ENCODE measurements around the gene ANO7.

ANO7 gene

GRCh38 chr2:241157841-241158545 lies 30.5 kb upstream of the ANO7 start:
- no peak for FAIRE-seq
- no peak for DNase-seq (ENCODE audit: insufficient read length, low spot score)
- TF ChIP-seq, protein P1, sequence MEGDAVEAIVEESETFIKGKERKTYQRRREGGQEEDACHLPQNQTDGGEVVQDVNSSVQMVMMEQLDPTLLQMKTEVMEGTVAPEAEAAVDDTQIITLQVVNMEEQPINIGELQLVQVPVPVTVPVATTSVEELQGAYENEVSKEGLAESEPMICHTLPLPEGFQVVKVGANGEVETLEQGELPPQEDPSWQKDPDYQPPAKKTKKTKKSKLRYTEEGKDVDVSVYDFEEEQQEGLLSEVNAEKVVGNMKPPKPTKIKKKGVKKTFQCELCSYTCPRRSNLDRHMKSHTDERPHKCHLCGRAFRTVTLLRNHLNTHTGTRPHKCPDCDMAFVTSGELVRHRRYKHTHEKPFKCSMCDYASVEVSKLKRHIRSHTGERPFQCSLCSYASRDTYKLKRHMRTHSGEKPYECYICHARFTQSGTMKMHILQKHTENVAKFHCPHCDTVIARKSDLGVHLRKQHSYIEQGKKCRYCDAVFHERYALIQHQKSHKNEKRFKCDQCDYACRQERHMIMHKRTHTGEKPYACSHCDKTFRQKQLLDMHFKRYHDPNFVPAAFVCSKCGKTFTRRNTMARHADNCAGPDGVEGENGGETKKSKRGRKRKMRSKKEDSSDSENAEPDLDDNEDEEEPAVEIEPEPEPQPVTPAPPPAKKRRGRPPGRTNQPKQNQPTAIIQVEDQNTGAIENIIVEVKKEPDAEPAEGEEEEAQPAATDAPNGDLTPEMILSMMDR (IDR thresholded peaks at IDR 0.05; ENCODE audit: insufficient read depth, missing control alignments): no peak

- TF ChIP-seq, protein P1 (IDR thresholded peaks at IDR 0.05; ENCODE audit: insufficient read depth, missing control alignments): no peak
- DNase-seq (ENCODE audit: insufficient read length, low spot score): no peak
- no peak for FAIRE-seq
Measured at GRCh38 chr2:241158546-241158900, 30.0 kb upstream of the ANO7 start.

GRCh38 chr2:241159116-241159515 lies 29.4 kb upstream of the ANO7 start:
- DNase-seq (ENCODE audit: insufficient read length, low spot score) (no peak), FAIRE-seq (no peak)
- TF ChIP-seq, protein P1 (IDR thresholded peaks at IDR 0.05; ENCODE audit: insufficient read depth, missing control alignments): no peak

GRCh38 chr2:241160318-241160717 lies 28.2 kb upstream of the ANO7 start:
- TF ChIP-seq, protein P1 (IDR thresholded peaks at IDR 0.05; ENCODE audit: insufficient read depth, missing control alignments): no peak
- FAIRE-seq (no peak), DNase-seq (ENCODE audit: insufficient read length, low spot score) (no peak)

GRCh38 chr2:241161646-241162281 lies 26.7 kb upstream of the ANO7 start:
- DNase-seq (ENCODE audit: insufficient read length, low spot score) (no peak), FAIRE-seq (no peak)
- TF ChIP-seq, protein P1 (IDR thresholded peaks at IDR 0.05; ENCODE audit: insufficient read depth, missing control alignments): no peak

DNA sequence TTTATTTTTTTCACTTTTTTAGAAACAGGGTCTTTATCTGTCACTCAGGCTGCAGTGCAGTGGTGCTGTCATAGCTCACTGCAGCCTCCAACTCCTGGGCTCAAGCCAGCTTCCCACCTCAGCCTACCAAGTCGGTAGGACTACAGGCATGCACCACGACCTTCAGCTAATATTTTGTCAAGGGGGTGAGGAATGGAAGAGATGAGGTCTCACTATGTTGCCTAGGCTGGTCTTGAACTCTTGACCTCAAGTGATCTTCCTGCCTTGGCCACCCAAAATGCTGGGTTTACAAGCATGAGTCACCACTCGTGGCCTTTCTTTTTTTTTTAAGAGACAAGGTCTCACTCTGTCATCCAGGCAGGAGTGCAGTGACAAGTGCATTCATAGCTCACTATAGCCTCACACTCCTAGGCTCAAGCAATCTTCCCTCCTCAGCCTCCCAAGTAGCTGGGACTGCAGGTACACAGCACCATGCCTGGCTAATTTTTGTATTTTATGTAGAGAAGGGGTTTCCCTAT lies 24.8 kb upstream of the ANO7 start:
- DNase-seq (ENCODE audit: insufficient read length, low spot score) (no peak), FAIRE-seq (no peak)
- TF ChIP-seq, protein P1 (IDR thresholded peaks at IDR 0.05; ENCODE audit: insufficient read depth, missing control alignments): no peak

DNA sequence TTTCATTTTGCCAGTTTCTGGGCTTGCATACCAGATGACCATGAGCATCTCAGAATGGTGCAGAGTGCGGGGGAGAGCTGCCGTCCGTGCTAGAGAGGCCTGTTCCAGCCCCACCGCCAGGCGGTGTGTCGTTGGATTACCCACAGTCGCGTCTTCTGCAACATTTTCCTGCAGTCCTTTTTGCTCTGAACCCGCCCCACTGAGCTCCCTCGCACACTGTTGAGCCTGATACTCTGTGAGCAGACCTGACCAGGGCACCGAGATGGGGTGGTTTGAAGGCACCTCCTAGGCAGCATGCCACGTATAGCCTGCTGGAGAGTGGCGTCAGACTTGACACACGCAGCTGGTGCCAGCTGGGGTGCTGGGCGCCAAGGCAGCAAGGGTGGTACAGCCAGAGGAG lies 20.1 kb upstream of the ANO7 start:
- no peak for DNase-seq (ENCODE audit: insufficient read length, low spot score)
- no peak for FAIRE-seq
- TF ChIP-seq, protein P1 (IDR thresholded peaks at IDR 0.05; ENCODE audit: insufficient read depth, missing control alignments): no peak

Data from D721Med (cell line).